HEK293T (cell line): ENCODE measurements around the gene OPRM1.

Experiments
- FOXK2 ChIP-seq: fragments of 450-650 bp; IDR thresholded peaks from 2 replicates; pipeline ENCODE4 v1.6.1; 2016; ENCODE audit warnings: mild to moderate bottlenecking
- LEF1 ChIP-seq: fragments of 450-650 bp; IDR thresholded peaks from 2 replicates; pipeline ENCODE4 v1.6.1; 2017; ENCODE audit warnings: mild to moderate bottlenecking, borderline replicate concordance

GRCh38 chr6:154242617-154243357 lies 203.7 kb downstream of the OPRM1 start:
- TF ChIP-seq LEF1, result no peak
- TF ChIP-seq FOXK2, result no peak
